HG03025 (cell line): ENCODE data around the gene NDN.

Experiments
- ATAC-seq: cut with Tn5 transposase; IDR thresholded peaks from one replicate; pipeline ENCODE4 v1.9.1; 2021; ENCODE audit warnings: mild to moderate bottlenecking, moderate library complexity; ENCODE audit not compliant: unreplicated experiment, low FRiP score

The NDN gene

DNA sequence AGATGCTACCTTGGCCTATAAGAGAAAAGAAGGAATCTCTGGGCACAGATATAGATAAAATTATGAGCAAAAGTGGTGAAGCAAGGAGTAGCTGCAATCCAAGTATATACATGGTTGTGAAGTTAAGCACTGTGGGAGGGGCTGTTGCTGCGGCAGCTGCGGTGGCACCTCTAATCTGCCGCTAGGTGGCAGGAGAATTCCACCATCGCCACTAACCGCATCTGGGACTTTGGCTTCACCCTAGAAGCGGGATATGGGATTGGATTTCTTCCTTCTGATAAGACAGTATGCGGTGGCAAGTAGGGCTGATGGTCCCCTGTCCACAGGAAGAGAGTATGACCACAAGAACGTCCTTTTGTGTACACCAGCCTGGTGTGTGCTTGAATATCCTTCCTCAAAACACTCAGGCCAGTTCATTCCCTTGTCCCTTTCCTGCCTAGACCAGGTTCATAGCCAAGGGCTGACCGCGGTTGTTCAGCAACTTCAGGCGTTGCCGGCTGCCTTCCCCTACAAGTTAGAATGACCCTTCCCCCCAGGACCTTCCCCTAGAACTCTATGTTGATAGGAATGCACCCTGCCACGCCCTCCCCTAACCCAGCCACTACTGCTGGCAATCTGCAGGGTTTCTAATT is 44.6 kb downstream of the NDN start:
- ATAC-seq: no peak
